ENCODE results near the gene ROR1. TPM values are rescaled to one million over a fixed set of nuclear protein-coding genes. Genes with fewer than 3 reads are reported as not detected.
"Not testable (repeated sequence)": the region's sequence is repeated elsewhere in the genome, so short reads cannot be mapped to it uniquely, and the experiment has no call there.

ROR1 gene
- total RNA-seq, 2 experiments from 2014 or later: not detected

- Mint-ChIP-seq H3K36me3 (ENCODE audit: low read depth) (no peaks in the 10 kb centered on the region), H3K4me3 (no peak overlapping the region), H3K4me1 (no peaks in the 10 kb centered on the region), H3K9me3 (no peaks in the 10 kb centered on the region), H3K27me3 (peaks cover 1% of the 10 kb centered on the region), H3K27ac (no peak overlapping the region)
- ChIA-PET POLR2A (no interaction called here), CTCF (no interaction called here)
- DNase-seq: no peak
Measured at GRCh38 chr1:64194168-64195080, 420.6 kb downstream of the ROR1 start.

GRCh38 chr1:64195081-64195395 is 421.2 kb downstream of the ROR1 start:
- H3K4me1 Mint-ChIP-seq: no peaks in the 10 kb centered on the region
- no peak overlapping the region for H3K4me3 Mint-ChIP-seq
- H3K27ac Mint-ChIP-seq: no peak overlapping the region
- ChIA-PET POLR2A (no interaction called here), CTCF (no interaction called here)
- no peak for DNase-seq
- no peaks in the 10 kb centered on the region for H3K9me3 Mint-ChIP-seq
- peaks cover 1% of the 10 kb centered on the region for H3K27me3 Mint-ChIP-seq
- H3K36me3 Mint-ChIP-seq (ENCODE audit: low read depth): no peaks in the 10 kb centered on the region

GRCh38 chr1:64196074-64196870 is 422.5 kb downstream of the ROR1 start:
- CTCF ChIA-PET: no interaction called here
- Mint-ChIP-seq H3K4me3 (no peak overlapping the region), H3K36me3 (ENCODE audit: low read depth) (no peaks in the 10 kb centered on the region), H3K4me1 (no peaks in the 10 kb centered on the region), H3K27me3 (peaks cover 1% of the 10 kb centered on the region), H3K9me3 (no peaks in the 10 kb centered on the region), H3K27ac (no peak overlapping the region)
- POLR2A ChIA-PET: no interaction called here
- no peak for DNase-seq

- ChIA-PET POLR2A (no interaction called here), CTCF (no interaction called here)
- H3K36me3 Mint-ChIP-seq (ENCODE audit: low read depth): no peaks in the 10 kb centered on the region
Measured at GRCh38 chr1:64197076-64197475, 423.3 kb downstream of the ROR1 start.

GRCh38 chr1:64199154-64199553 is 425.3 kb downstream of the ROR1 start:
- Mint-ChIP-seq H3K4me1 (no peaks in the 10 kb centered on the region), H3K9me3 (no peaks in the 10 kb centered on the region), H3K36me3 (ENCODE audit: low read depth) (no peaks in the 10 kb centered on the region), H3K27me3 (peaks cover 1% of the 10 kb centered on the region), H3K4me3 (no peak overlapping the region), H3K27ac (no peak overlapping the region)
- ChIA-PET POLR2A (interaction anchor here (0.6 kb wide), 1 partner anchor 620 kb away, joined by 3 read pairs; no protein-coding TSS in a partner anchor), CTCF (no interaction called here)
- DNase-seq: no peak

More at GRCh38 chr1:64197076-64197475, 423.3 kb downstream of the ROR1 start:
- no peak overlapping the region for H3K4me3 Mint-ChIP-seq
- no peaks in the 10 kb centered on the region for H3K4me1 Mint-ChIP-seq
- peaks cover 1% of the 10 kb centered on the region for H3K27me3 Mint-ChIP-seq
- no peak overlapping the region for H3K27ac Mint-ChIP-seq
- DNase-seq: no peak
- H3K9me3 Mint-ChIP-seq: no peaks in the 10 kb centered on the region

- Mint-ChIP-seq H3K27me3 (peaks cover 1% of the 10 kb centered on the region), H3K27ac (no peak overlapping the region), H3K9me3 (no peaks in the 10 kb centered on the region), H3K4me1 (no peaks in the 10 kb centered on the region), H3K4me3 (no peak overlapping the region), H3K36me3 (ENCODE audit: low read depth) (no peaks in the 10 kb centered on the region)
- CTCF ChIA-PET: no interaction called here
- no peak for DNase-seq
- POLR2A ChIA-PET: no interaction called here
Measured at GRCh38 chr1:64200064-64200463, 426.2 kb downstream of the ROR1 start.

GRCh38 chr1:64203420-64203819 is 429.6 kb downstream of the ROR1 start, which contains the start of gene UBE2U:
Gene UBE2U (plus strand): TSS chr1:64203623. CDS start chr1:64204051, 428 bp downstream.
- no peak for DNase-seq
- H3K27me3 Mint-ChIP-seq: peaks cover 5% of the 10 kb centered on the region
- H3K27ac Mint-ChIP-seq: no peak within 1 kb of the TSS
- no peaks in the 10 kb centered on the region for H3K4me1 Mint-ChIP-seq
- CTCF ChIA-PET: no interaction called here
- no peak within 1 kb of the TSS for H3K4me3 Mint-ChIP-seq
- H3K9me3 Mint-ChIP-seq: no peaks in the 10 kb centered on the region
- no peaks in the 10 kb centered on the region for H3K36me3 Mint-ChIP-seq (ENCODE audit: low read depth)
- POLR2A ChIA-PET: no interaction called here

GRCh38 chr1:64209221-64209620 is 435.4 kb downstream of the ROR1 start:
- peaks cover 19% of the 10 kb centered on the region for H3K27me3 Mint-ChIP-seq
- no peak for DNase-seq
- H3K9me3 Mint-ChIP-seq: no peaks in the 10 kb centered on the region
- H3K27ac Mint-ChIP-seq: no peak overlapping the region
- CTCF ChIA-PET: no interaction called here
- POLR2A ChIA-PET: no interaction called here
- no peaks in the 10 kb centered on the region for H3K36me3 Mint-ChIP-seq (ENCODE audit: low read depth)
- no peaks in the 10 kb centered on the region for H3K4me1 Mint-ChIP-seq
- no peak overlapping the region for H3K4me3 Mint-ChIP-seq

- H3K36me3 Mint-ChIP-seq (ENCODE audit: low read depth): no peaks in the 10 kb centered on the region
- CTCF ChIA-PET: no interaction called here
Measured at GRCh38 chr1:64212031-64212430, 438.2 kb downstream of the ROR1 start.

GRCh38 chr1:64215576-64215975 is 441.8 kb downstream of the ROR1 start:
- H3K9me3 Mint-ChIP-seq: no peaks in the 10 kb centered on the region
- CTCF ChIA-PET: interaction anchor here (0.7 kb wide), 1 partner anchor 566 kb away, joined by 3 read pairs; no protein-coding TSS in a partner anchor

More at GRCh38 chr1:64212031-64212430, 438.2 kb downstream of the ROR1 start:
- Mint-ChIP-seq H3K9me3 (no peaks in the 10 kb centered on the region), H3K27ac (no peak overlapping the region), H3K4me3 (no peak overlapping the region), H3K27me3 (peaks cover 20% of the 10 kb centered on the region), H3K4me1 (no peaks in the 10 kb centered on the region)
- no peak for DNase-seq
- POLR2A ChIA-PET: no interaction called here

GRCh38 chr1:64220241-64220640 is 446.4 kb downstream of the ROR1 start:
- no peak overlapping the region for H3K4me3 Mint-ChIP-seq
- peaks cover 9% of the 10 kb centered on the region for H3K4me1 Mint-ChIP-seq
- H3K36me3 Mint-ChIP-seq (ENCODE audit: low read depth): no peaks in the 10 kb centered on the region
- no peak for DNase-seq
- ChIA-PET POLR2A (no interaction called here), CTCF (no interaction called here)
- no peak overlapping the region for H3K27ac Mint-ChIP-seq
- peaks cover 24% of the 10 kb centered on the region for H3K27me3 Mint-ChIP-seq
- no peaks in the 10 kb centered on the region for H3K9me3 Mint-ChIP-seq

More at GRCh38 chr1:64215576-64215975, 441.8 kb downstream of the ROR1 start:
- no peak for DNase-seq
- H3K27ac Mint-ChIP-seq: no peak overlapping the region
- POLR2A ChIA-PET: no interaction called here
- H3K36me3 Mint-ChIP-seq (ENCODE audit: low read depth): no peaks in the 10 kb centered on the region
- no peak overlapping the region for H3K4me3 Mint-ChIP-seq
- no peaks in the 10 kb centered on the region for H3K4me1 Mint-ChIP-seq
- peaks cover 40% of the 10 kb centered on the region for H3K27me3 Mint-ChIP-seq

- H3K27ac Mint-ChIP-seq: peak overlapping the region; percentile 3
- ChIA-PET CTCF (no interaction called here), POLR2A (no interaction called here)
- H3K9me3 Mint-ChIP-seq: no peaks in the 10 kb centered on the region
- no peak overlapping the region for H3K4me3 Mint-ChIP-seq
- peaks cover 9% of the 10 kb centered on the region for H3K4me1 Mint-ChIP-seq
- peaks cover 18% of the 10 kb centered on the region for H3K27me3 Mint-ChIP-seq
- DNase-seq: no peak
- no peaks in the 10 kb centered on the region for H3K36me3 Mint-ChIP-seq (ENCODE audit: low read depth)
Measured at GRCh38 chr1:64223329-64224151, 449.7 kb downstream of the ROR1 start.

- H3K27ac Mint-ChIP-seq; H3K4me1 Mint-ChIP-seq; H3K36me3 Mint-ChIP-seq (ENCODE audit: low read depth); CTCF ChIA-PET; POLR2A ChIA-PET; H3K9me3 Mint-ChIP-seq; DNase-seq; H3K4me3 Mint-ChIP-seq: not testable (repeated sequence)
- H3K27me3 Mint-ChIP-seq: peaks cover 13% of the 10 kb centered on the region
Measured at GRCh38 chr1:64224236-64224635, 450.4 kb downstream of the ROR1 start.
